LNCAP (cell line): ENCODE data around the gene ARL4C.

Experiments
- TF ChIP-seq, protein P1 (sequence below): fragments of 450-650 bp; IDR thresholded peaks from 2 replicates; pipeline ENCODE4 v1.5.1; 2017; ENCODE audit warnings: mild to moderate bottlenecking

ARL4C gene

DNA sequence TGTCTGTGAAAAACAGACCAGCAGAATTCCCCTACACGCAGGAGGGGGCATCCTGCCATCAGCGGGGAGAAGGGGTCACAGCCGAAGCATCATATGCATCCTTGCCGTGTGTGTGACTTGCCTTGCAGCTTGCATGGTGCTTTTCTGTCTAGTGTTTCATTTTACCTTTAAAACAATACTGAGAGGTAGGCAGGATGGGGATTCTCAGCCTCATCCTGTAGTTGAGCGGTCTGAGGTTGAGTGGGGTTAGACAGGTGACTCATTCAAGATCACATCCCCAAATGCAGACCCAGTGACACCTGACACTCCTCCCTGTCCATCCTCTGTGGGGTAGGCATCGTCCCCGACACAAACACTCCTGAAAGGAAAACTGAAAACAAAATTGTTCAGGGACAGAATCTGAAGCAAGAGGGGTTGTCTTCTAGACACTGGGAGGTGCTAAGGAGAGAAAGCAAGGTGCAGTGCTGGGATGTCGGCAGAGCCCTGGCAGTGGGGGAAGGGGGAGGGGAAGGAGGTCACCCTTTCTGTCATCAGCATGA, 7.9 kb downstream of the ARL4C start:
- TF ChIP-seq, protein P1, sequence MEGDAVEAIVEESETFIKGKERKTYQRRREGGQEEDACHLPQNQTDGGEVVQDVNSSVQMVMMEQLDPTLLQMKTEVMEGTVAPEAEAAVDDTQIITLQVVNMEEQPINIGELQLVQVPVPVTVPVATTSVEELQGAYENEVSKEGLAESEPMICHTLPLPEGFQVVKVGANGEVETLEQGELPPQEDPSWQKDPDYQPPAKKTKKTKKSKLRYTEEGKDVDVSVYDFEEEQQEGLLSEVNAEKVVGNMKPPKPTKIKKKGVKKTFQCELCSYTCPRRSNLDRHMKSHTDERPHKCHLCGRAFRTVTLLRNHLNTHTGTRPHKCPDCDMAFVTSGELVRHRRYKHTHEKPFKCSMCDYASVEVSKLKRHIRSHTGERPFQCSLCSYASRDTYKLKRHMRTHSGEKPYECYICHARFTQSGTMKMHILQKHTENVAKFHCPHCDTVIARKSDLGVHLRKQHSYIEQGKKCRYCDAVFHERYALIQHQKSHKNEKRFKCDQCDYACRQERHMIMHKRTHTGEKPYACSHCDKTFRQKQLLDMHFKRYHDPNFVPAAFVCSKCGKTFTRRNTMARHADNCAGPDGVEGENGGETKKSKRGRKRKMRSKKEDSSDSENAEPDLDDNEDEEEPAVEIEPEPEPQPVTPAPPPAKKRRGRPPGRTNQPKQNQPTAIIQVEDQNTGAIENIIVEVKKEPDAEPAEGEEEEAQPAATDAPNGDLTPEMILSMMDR: no peak

DNA sequence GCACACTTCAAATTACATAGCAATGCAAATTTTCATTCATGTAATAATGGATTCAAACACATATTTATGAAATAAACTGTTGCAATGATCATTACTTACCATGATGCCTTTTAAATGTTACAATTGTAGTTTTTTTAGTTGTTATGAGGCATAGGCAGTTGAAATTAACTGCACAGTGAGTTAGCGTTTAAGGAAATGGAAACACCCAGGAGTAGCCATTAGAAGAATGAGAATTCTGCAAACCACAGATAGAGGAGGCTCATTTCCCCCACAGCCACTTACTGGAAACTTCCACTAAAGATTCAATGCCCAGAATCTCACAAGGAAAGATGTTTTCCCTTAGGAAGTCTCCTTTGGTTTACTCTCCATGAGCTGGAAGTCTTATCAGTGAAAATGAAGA, 8.4 kb downstream of the ARL4C start:
- TF ChIP-seq, protein P1: no peak

DNA sequence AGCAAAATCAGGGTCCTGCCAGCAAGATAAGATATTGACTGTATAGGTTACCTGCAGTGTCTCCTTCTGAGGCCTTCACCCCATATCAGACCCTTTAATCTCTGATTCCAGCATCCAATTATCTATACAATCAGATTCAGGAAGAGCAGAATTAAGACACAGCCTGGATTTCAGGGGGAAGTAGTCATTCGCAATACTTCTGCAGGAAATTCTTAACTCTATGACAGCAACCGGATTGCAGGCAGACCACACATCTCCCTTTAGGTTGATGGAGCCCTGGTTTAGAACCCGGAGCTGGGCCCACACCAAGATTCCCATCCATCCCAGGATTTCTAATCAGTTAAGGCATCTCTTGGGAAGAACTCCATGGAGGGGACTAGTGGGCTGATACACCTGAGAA, 9.5 kb downstream of the ARL4C start:
- TF ChIP-seq, protein P1: no peak

DNA sequence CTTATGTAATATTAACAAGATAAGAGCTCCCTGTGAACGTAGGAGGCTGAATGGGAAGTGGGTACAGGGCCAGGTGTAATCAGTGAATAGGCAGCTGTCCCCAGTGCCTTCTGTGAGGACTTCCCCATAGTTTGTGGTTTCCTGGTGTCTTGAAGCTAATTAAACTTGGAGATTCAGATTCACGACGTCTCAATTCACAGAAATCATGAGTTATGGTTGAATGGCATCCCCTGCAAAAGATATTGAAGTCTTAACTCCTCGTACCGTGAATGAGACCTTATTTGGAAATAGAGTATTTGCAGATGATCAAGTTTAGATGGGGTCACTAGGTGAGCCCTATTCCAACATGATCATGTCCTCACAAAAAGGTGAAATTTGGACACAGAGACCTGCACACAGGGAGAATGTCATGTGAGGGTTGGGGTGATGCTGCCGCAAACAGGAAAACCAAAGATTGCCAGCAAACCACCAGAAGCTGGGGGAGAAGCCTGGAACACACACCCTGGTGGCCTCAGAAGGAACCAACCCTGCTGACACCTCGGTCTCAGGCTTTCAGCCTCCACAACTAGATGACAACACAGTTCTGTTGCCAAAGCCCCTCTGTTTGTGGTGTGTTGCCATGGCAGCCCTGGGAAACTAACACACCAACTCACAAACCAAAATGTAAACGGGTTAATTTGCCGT, 13.2 kb downstream of the ARL4C start:
- TF ChIP-seq, protein P1: no peak

DNA sequence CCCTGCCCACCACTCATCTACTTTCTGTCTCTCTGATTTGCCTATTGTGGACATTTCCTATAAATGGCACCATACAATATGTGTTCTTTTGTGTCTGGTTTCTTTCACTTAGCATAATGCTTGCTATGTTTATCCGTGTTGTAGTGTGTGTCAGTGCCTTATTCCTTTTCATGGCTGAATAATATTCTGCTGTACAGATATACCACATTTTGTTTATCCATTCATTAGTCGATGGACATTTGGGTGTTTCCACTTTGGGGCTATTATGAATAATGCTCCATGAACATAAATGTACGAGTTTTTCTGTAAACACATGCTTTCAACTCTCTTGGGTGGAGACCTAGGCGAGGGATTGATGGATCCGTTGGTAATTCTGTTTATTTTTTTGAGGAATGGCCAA, 15.6 kb downstream of the ARL4C start:
- TF ChIP-seq, protein P1: no peak

DNA sequence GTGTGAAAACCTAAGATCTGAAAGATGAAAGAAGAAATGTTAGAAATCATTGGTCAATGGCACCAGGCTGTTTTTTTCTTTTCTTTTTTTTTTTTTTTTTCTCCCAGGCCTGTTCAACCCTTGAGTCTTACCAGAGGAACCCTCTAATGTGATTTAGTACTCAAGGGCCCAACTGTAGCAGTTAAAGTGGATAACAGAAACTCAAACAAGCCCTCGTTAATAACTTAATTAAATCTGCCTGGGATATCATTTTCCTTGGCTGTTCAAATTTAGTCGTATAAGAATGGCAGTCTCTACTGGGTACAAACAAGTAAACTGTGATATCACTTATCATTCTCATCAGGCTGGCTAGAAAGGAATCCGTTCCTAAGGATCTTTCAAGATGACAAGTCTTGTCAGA, 16.5 kb downstream of the ARL4C start:
- TF ChIP-seq, protein P1: no peak

DNA sequence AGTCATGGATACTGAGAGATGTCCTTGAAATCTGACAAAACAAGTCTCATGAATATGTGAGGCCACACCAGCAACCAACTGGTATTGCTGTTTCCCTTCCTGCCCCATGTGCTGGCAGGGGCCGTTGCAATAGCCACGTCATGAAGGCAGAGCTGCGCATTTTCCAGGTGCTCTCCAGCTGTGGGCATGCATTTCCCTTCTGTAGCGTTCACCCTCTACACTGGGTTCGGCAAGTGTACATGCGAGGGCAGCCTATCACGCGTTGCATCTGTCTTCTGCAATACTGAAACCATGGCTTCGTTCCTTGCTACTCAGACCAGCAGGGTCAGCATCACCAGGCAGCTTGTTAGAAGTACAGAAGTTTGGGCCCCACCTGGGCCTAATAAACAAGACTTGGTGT, 17.4 kb downstream of the ARL4C start:
- TF ChIP-seq, protein P1: no peak
